ENCODE results near the gene FGF11. TPM values are rescaled to one million over a fixed set of nuclear protein-coding genes. Genes with fewer than 3 reads are reported as not detected.

FGF11 gene
- polyA plus RNA-seq, 3 donors, result 2.2 TPM; not detected in 2

GRCh38 chr17:7409716-7410115 is 29.6 kb upstream of the FGF11 start:
- Mint-ChIP-seq H3K4me3 (peak overlapping the region in 1 of 2 donors; percentile 31), H3K4me1 (peaks cover 13% of the 10 kb centered on the region), H3K9me3 (peaks cover 0 to 8% (median 3%) of the 10 kb centered on the region in 7 donors), H3K27me3 (ENCODE audit: low read depth in 3 of 3) (peaks cover 37 to 50% (median 46%) of the 10 kb centered on the region in 3 donors), H3K36me3 (peaks cover 0 to 5% of the 10 kb centered on the region in 2 donors), H3K27ac (peak overlapping the region in 1 of 7 donors; percentile 10)
- intact Hi-C loops (cut with micrococcal nuclease), result loop anchor here in 1 of 2 donors (10.0 kb wide), 1 partner anchor 195 kb away; the partner anchor contains the start of genes ACADVL and DLG4
- Histone ChIP-seq H3K27me3 (ENCODE audit: control insufficient read depth in 2 of 2, insufficient read depth in 2 of 2, low read length in 2 of 2) (peaks cover 4 to 37% of the 10 kb centered on the region in 2 donors), H4K20me1 (ENCODE audit: insufficient read depth, low read length) (no peaks in the 10 kb centered on the region), H3K9ac (ENCODE audit: insufficient read depth, low read length, poor library complexity, severe bottlenecking) (no peak overlapping the region), H3K27ac (ENCODE audit: low read depth in 1 of 2, low read length in 2 of 2) (no peak overlapping the region), H3K36me3 (replicated peaks in 1 of 2; ENCODE audit: control insufficient read depth in 1 of 2, insufficient read depth in 2 of 2, low read length in 2 of 2) (no peaks in the 10 kb centered on the region), H3K79me2 (ENCODE audit: insufficient read depth, low read length) (no peaks in the 10 kb centered on the region), H3K4me2 (replicated peaks; ENCODE audit: extremely low read depth, low read length, poor library complexity, severe bottlenecking) (no peak overlapping the region), H2AFZ (ENCODE audit: insufficient read depth, low read depth, low read length, poor library complexity, severe bottlenecking) (no peak overlapping the region), H3K4me1 (ENCODE audit: control insufficient read depth in 1 of 2, insufficient read depth in 2 of 2, low read length in 2 of 2) (peaks cover 4 to 9% of the 10 kb centered on the region in 2 donors), H3K9me3 (replicated peaks in 1 of 2; ENCODE audit: control insufficient read depth in 1 of 2, insufficient read depth in 1 of 2, low read length in 2 of 2) (no peaks in the 10 kb centered on the region), H3K4me3 (replicated peaks in 1 of 3; ENCODE audit: low read depth in 2 of 3, low read length in 3 of 3) (no peak overlapping the region)
- 100% methylated on average over 6 of the region's 6 CpGs for WGBS (ENCODE audit: insufficient coverage)
- TF ChIP-seq CTCF (IDR thresholded peaks at IDR 0.05), result no peak
- DNase-seq, result no peak

- Mint-ChIP-seq H3K36me3 (peaks cover 0 to 2% of the 10 kb centered on the region in 2 donors), H3K9me3 (peaks cover 0 to 4% (median 0%) of the 10 kb centered on the region in 7 donors), H3K27ac (no peak overlapping the region), H3K4me3 (no peak overlapping the region), H3K27me3 (ENCODE audit: low read depth in 3 of 3) (peaks cover 30 to 43% (median 36%) of the 10 kb centered on the region in 3 donors), H3K4me1 (peaks cover 7% of the 10 kb centered on the region)
- Histone ChIP-seq H3K9ac (ENCODE audit: insufficient read depth, low read length, poor library complexity, severe bottlenecking) (no peak overlapping the region), H3K27me3 (ENCODE audit: control insufficient read depth in 2 of 2, insufficient read depth in 2 of 2, low read length in 2 of 2) (peaks cover 2 to 27% of the 10 kb centered on the region in 2 donors), H3K9me3 (replicated peaks in 1 of 2; ENCODE audit: control insufficient read depth in 1 of 2, insufficient read depth in 1 of 2, low read length in 2 of 2) (no peaks in the 10 kb centered on the region), H3K27ac (ENCODE audit: low read depth in 1 of 2, low read length in 2 of 2) (no peak overlapping the region), H4K20me1 (ENCODE audit: insufficient read depth, low read length) (no peaks in the 10 kb centered on the region), H3K36me3 (replicated peaks in 1 of 2; ENCODE audit: control insufficient read depth in 1 of 2, insufficient read depth in 2 of 2, low read length in 2 of 2) (no peaks in the 10 kb centered on the region), H3K4me3 (replicated peaks in 1 of 3; ENCODE audit: low read depth in 2 of 3, low read length in 3 of 3) (no peak overlapping the region), H3K4me1 (ENCODE audit: control insufficient read depth in 1 of 2, insufficient read depth in 2 of 2, low read length in 2 of 2) (no peaks in the 10 kb centered on the region), H3K4me2 (replicated peaks; ENCODE audit: extremely low read depth, low read length, poor library complexity, severe bottlenecking) (no peak overlapping the region), H3K79me2 (ENCODE audit: insufficient read depth, low read length) (no peaks in the 10 kb centered on the region), H2AFZ (ENCODE audit: insufficient read depth, low read depth, low read length, poor library complexity, severe bottlenecking) (no peak overlapping the region)
- no peak for DNase-seq
- TF ChIP-seq CTCF (IDR thresholded peaks at IDR 0.05), result no peak
- intact Hi-C loops (cut with micrococcal nuclease), result no loop called here
- 94% methylated on average over 23 of the region's 25 CpGs for WGBS (ENCODE audit: insufficient coverage)
These were observed 28.5 kb upstream of the FGF11 start for GRCh38 chr17:7410634-7411426.

Measured in CD14-positive monocyte (primary cell).